Panc1 (cell line): Measurements from ENCODE around the gene CNPPD1.
A peak's percentile ranks its signal among the peaks of the same experiment; 100 is the strongest.

Source experiments
- CTCF ChIP-seq: fragments of 450-650 bp; IDR thresholded peaks from 2 replicates; pipeline ENCODE4 v1.5.1; 2017; ENCODE audit warnings: mild to moderate bottlenecking
- POLR2AphosphoS5 ChIP-seq: IDR thresholded peaks from 2 replicates; pipeline ENCODE4 v1.6.1; 2012; ENCODE audit warnings: mild to moderate bottlenecking, low read depth, low read length, moderate library complexity
- REST ChIP-seq, 2 experiments: IDR thresholded peaks; 2 replicates each; pipeline ENCODE4 v1.6.1; 2011 to 2012; ENCODE audit warnings: low read depth in 2 of 2, control low read depth in 1 of 2, low read length in 1 of 2, mild to moderate bottlenecking in 1 of 2, moderate library complexity in 1 of 2; ENCODE audit not compliant: insufficient read depth in 1 of 2
- SIN3A ChIP-seq: IDR thresholded peaks from 2 replicates; pipeline ENCODE4 v1.6.1; 2012; ENCODE audit warnings: low read depth, mild to moderate bottlenecking, low read length, moderate library complexity, borderline replicate concordance; ENCODE audit not compliant: insufficient read depth
- TCF7L2 ChIP-seq: IDR thresholded peaks from 2 replicates; pipeline ENCODE4 v1.6.1; 2011; ENCODE audit warnings: mild to moderate bottlenecking, low read depth, low read length, inconsistent platforms

- TF ChIP-seq CTCF (no peak), POLR2AphosphoS5 (0 out of 2 replicates have a peak, but pooled peaks have one; percentile 4), REST (IDR thresholded peaks at IDR 0.05; ENCODE audit: insufficient read depth in 1 of 2, low read depth in 2 of 2, low read length in 1 of 2) (no peak), TCF7L2 (no peak), SIN3A (no peak)
These were observed 30.6 kb upstream of the CNPPD1 start for GRCh38 chr2:219207134-219207883.
